Stimulated activated CD4-positive, alpha-beta T cell treated with anti-CD3 and anti-CD28 coated beads, Interleukin-1b, Interleukin-23, amount 100 ng/mL, for 24 hours (primary cell): Measurements from ENCODE around the gene OLR1.
"Not testable (repeated sequence)": the region's sequence is repeated elsewhere in the genome, so short reads cannot be mapped to it uniquely, and the experiment has no call there.

Experiments
- DNase-seq, 4 experiments: peaks; one replicate each; pipeline ENCODE4 v3.0.0-alpha.2; 2020; ENCODE audit warnings: low read depth in 4 of 4, low spot score in 1 of 4

OLR1 gene

DNA sequence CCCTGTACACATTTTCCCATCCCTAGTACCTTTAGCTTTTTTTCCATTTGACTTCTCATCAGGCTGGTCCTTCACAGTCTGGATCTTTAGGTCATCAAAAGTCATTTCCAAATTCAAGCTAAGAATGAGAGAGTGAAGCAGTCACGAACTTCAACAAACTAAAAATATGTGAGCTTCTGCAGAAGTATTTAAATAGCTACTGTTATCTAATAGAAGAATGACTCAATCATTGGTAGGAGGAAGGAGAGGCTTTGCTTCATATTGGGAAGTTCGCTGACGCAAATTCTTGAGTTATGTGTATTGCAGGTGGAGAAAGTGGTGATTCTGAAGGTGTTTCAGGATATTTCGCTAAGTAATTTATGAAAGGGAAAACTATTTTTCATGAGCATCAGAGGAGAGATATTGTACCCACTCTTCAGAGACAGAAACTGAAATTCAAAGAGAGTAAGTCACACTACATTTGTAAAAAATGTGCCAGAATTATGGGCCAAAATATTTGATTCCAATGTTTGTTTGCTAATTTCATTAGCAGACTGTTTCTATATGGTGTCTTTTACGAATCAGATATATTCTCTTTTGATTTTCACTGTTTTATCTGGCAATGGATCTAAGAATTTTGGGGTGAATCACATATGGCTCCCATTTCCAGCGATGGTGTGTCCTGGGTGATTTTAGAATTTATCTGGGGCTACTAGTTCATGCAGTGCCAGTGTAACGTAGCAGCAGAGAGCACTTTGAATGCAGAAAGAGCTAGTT is at the start of gene OLR1:
OLR1 (minus strand) TSS at position 160 of the 756 bp plus-strand sequence; CDS start at position 105, 55 bp downstream.
- no peak for DNase-seq

DNA sequence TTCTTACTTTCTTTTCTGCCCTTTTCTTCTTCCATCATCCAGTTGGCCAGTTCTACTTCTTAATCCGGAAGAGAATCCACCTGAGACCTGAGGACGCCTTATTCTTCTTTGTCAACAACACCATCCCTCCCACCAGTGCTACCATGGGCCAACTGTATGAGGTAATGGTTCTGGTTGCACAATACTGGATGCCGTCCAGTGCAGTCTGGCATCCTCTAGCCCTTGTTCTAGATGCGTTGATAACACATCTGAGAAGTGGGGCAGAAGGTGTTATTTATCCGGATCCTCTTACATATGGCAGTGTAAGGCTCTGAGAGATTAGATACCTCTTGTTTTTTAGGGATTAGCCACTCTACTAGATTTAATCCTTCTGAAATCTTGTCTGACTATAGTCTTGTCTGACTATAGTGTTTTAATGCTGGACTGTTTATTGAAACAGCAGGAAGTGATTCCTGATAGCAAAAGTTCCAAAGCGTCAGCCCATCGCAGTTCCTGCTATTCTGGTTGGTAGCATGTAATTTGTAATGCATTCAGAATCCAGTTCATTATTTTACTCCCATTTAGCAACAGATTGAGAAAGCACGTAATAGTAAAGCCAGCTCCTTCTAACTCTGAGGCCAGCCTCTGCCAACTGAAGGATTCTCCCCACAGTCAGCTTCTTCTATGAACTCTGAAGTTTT is 48.6 kb upstream of the OLR1 start:
- no peak for DNase-seq

DNA sequence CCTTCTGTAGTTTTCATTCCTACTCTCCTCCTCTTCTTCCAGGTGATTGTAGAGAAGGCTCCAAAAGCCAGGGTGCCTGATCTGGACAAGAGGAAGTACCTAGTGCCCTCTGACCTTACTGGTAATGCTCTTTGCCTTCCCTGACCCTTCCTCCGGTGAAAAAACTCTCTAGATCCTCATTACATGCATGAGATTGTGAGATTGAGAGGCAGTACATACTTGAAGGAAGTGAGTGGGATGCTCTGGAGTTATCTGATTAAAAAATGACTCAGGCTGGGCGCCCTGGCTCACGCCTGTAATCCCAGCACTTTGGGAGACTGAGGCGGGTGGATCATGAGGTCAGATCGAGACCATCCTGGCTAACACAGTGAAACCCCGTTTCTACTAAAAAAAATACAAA is 46.1 kb upstream of the OLR1 start:
- DNase-seq: no peak

DNA sequence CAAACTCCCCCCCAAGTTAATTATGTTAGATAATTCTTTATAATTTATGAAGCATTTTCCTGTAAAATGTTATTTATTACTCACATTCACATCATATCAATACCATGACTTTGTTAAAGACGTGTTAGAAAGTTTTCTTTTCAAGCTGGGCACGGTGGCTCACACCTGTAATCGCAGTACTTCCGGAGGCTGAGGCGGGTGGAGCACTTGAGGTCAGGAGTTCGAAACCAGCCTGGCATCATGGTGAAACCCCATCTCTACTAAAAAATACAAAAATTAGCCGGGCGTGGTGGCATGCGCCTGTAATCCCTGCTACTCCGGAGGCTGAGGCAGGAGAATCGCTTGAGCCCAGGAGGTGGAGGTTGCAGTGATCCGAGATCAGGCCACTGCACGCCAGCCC is 44.0 kb upstream of the OLR1 start:
- DNase-seq: not testable (repeated sequence)

DNA sequence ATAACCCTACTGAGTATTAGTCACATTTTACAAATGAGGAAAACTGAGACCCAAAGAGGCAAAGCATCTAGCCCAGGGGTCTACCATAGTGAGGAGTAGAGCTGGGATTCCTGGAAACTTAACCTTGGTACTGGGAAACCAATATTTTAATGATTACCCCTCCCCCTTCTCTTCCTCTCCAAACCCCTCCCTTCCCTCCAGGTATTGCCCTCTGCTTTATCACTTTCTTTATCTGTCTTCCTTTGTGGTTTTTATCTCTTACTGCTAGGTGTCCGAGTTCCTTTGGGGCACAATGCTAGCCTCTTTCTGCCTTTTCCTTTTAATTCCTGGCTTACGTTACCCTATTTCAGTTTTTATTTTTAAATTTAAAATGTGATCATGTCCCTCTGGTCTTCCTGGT is 43.5 kb upstream of the OLR1 start:
- no peak for DNase-seq

DNA sequence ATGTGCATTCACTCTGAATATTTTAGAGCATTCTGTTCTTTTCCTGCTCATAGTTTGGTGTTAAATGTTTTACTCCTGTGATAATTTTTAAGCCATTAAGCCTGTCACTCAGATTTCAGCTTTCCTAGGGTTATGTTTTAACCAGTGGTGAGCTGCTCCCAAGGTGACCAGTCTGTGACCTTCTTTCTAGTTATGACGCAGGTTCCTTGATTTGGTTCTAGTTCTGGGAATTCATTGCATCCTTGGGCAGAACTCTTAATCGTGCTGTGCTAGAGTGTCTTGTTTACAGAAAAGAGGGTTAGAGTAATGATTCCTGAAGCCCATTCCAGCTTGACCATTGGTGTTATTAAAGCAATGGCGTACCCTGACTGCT is 42.9 kb upstream of the OLR1 start:
- no peak for DNase-seq

DNA sequence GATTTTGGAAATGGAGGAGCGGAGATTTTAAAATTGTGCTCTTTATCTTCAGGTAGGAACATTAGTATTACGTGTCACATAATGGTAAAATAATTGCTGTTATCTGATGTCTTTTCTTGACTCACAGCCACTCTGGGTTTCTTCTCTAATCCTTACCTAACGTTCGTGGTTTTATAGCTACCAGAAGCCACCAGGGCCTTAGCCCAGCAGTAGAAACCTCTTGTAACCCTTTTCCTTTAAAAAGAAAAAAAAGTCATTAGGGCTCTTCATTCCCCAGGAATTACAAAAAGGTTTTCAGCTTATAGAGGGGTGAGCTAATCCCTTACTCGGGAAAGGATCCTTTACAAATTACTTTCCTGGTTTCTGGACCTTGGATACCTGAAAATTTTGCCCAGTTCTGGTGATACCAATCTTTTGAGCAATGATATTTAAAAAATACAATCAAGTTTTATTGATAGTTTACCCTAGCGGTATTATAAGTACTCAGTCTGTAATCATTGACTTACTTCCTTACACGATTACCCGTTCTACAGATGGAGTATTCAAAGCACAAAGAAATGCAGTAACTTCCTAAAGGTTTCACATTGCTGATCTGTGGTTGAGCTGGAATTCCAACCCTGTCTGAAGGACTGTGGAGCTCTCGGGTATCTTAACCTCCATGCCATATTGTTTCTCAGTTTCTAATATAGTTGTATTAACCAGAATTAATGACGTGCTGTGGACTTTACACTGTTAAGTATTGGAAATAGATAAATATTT is 42.4 kb upstream of the OLR1 start:
- no peak for DNase-seq

DNA sequence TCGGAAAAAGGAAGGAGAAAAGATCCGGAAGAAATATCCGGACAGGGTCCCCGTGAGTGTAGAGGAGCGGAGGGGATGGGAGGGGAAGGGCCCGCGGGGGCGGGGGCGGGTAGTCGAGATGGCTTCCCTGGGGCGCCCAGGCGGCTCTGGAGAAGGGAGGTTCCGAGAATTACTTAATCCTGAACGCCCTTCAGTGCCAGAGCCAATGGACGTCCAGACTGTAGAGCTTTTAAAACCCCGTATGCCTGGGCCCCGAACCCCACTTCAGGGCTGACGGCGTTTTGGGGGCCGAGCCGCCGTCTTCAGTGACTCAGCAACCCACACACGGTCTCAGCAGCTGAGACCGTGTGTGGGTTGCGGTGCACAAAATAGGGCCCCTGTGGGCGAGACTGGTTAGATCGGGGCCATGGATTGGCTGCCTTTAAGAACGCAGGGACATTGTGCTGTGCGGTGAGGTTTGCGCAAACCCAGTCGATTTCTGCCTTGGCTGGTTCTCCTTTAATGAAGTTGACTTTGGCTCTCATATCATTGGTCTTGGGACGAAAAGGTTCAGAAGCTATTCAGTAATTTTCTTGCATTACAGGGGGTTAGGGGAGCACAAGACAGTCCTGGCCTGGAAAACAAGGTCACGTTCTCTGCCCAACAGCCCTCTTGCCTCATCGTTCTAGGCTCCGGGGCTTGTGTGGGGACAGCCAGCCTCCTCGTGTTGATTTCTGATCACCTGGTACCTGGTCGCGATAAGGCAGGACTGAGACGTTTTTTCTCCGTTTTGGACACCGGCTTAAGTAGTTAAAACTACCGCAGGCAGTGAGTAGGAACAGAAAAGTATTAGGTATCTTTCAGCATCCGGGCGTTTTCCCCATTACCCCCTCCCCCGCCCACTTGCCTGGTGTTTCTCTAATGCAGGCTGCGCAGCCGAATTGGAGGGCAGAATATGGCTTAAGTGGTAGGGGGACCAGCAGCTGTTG is 41.5 kb upstream of the OLR1 start:
- peak in 3 of 4 experiments; percentile 31 to 56 (median 55) for DNase-seq

DNA sequence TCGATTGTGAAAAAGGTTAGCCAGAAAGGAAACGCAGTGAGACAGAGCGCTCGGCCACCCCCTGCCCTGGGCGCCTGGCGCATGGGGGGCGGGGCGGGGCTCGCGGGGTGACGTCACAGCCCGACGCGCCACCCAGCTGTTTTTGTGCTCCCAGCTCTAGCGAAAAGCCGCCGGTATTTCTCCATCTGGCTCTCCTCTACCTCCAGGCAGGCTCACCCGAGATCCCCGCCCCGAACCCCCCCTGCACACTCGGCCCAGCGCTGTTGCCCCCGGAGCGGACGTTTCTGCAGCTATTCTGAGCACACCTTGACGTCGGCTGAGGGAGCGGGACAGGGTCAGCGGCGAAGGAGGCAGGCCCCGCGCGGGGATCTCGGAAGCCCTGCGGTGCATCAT is 40.8 kb upstream of the OLR1 start, which contains the start of gene GABARAPL1:
GABARAPL1 (plus strand) TSS at position 139 of the 393 bp plus-strand sequence; CDS start at position 392, 253 bp downstream.
- peak; percentile 35 to 57 (median 56) for DNase-seq

DNA sequence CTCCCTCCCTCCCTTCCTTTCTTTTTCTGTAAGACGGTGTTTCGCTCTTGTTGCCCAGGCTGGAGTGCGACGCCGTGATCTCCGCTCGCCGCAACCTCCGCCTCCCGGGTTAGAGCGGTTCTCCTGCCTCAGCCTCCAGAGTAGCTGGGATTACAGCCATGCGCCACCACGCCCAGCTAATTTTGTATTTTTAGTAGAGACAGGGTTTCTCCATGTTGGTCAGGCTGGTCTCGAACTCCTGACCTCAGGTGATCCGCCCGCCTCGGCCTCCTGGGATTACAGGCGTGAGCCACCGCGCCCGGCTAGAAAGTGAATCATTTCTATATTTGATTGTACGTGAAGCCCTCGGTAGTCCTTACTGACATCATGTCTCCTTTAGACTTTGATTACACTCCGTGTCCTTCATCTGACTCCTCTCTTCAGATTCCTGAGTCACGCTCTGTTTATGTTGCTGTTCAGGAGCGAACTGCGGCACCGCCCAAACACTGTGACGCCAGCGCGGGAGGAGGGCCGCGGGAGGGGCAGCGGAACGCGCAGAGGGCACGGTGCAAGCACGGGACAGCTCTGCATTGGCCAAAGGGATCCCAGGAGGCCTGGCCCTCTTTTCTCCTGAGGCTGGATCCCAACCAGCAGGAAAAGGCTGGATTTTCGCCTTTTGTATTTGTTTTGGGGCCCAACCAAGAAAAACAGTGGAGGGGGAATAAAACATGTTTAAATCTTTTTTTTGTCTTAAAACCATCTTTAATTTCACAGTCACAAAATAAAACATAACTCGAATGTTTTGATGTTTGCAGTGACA is 40.2 kb upstream of the OLR1 start:
- DNase-seq: peak; percentile 62 to 78 (median 68)

DNA sequence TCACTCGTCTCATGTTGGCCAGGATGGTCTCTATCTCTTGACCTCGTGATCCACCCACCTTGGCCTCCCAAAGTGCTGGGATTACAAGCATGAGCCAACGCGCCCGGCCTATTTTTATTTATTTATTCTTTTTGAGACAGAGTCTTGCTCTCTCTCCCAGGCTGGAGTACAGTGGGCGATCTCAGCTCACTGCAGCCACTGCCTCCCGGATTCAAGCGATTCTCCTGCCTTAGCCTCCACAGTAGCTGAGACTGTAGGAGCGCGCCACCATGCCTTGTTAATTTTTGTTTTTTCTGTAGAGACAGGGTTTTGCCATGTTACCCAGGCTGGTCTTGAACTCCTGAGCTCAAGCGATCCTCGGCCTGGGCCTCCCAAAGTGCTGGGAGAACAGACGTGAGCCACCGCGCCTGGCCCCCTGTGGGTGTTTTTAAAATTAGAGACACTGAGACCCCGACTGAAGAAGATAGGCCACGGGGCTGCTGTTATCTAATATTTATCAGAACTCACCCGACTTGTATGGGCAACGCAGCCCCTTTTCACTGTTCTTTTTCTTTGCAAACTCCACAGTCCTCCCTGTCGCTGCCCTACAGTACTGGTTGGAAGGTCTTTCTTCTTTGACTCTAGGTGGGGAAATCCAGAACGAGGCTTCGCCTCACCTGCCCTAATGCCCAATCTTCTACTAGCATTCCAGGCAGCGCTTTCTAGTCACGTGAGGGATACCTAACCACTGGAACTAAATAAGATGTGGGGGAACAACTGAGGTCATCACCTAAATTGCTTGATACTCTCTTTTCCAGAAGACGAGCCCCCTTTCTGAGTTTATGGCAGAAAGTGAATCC is 39.4 kb upstream of the OLR1 start:
- no peak for DNase-seq

DNA sequence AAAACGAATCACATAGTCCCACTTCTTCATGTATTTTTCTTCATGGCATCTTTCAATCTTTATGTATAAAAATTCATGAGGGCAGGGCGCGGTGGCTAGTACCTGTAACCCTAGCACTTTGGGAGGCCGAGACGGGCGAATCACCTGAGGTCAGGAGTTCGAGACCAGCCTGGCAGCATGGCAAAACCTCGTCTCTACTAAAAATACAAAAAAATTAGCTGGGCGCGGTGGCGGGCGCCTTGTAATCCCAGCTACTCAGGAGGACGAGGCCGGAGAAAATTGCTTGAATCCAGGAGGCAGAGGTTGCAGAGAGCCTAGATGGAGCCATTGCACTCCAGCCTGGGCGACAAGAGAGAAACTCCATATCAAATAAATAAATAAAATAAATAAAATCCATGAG is 38.3 kb upstream of the OLR1 start:
- no peak for DNase-seq

DNA sequence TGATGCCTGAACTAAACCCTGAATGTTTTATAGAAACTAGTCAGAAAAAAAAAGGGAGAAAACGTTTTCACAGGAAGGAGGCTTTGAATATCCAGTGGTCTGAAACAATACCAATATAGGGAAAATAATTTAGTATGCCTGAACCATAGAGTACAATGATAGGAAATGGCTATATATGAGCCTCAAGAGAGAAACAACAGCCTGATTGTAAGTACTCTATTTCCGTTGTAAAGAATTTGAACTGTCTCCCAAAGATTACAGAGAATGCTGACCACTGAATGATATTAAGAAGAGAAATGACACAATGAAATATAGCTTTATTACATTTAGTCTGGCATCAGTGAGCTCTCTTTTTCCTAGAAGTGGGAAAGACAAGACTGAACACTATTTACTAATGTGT is 35.2 kb upstream of the OLR1 start:
- no peak for DNase-seq

DNA sequence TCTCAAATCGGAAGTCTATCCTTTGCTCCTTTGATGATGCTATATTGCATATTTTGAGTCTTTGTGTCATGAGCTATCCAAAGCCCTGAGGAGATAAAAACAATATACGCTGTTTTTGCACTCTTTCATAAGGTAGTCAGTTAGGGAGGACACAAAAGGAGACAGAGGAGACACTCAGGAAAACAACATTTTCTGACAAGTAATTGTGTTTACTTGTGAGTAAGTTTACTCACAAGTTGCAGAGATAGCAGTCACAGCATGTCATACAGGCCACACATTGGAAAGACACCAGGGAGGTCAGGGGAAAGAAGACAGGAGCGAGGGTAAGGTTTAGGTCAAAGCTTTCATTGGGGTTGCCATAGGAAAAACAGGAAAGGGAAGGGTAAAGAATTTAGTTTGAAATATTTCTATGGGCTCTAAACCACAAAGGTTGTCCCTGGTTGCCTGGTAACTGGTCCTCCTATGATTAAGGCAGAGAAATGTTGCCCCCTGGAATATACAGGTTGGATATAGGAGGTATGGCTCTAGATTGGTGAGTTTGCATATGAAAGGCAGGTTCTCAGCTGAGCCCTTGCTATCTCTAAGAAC is 33.4 kb upstream of the OLR1 start:
- no peak for DNase-seq

DNA sequence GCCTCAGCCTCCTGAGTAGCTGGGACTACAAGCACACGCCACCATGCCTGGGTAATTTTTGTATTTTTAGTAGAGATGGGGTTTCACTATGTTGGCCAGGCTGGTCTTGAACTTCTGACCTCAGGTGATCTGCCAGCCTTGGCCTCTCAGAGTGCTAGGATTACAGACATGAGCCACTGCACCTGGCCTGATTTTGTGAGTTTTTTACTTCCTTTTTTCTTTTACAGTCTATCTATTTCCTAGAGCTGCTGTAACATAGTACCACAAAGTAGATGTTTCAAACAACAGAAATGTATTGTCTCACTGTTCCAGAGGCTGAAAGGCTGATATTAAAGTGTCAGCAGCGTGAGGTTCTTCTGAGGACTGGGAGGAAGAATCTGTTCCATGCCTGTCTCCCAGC is 32.6 kb upstream of the OLR1 start:
- DNase-seq: not testable (repeated sequence)

DNA sequence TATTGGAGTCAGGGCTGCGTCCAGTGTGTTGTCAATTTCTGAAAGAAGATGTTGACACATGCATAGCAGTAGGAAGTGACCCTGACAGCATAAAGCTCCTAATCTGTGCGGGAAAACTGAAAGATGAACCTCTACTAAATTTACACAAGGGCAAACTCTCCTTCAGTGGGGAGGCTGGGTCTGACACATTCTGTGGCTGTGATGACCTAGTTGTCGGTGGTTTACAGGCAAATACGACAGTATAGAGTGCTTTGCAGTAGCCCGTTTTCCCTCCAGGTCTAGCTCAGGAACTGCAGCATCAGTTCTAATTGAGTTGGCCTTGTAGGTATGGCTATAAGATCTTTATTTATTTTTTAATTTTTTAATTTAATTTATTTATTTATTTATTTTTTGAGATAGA is 25.9 kb upstream of the OLR1 start:
- no peak for DNase-seq

DNA sequence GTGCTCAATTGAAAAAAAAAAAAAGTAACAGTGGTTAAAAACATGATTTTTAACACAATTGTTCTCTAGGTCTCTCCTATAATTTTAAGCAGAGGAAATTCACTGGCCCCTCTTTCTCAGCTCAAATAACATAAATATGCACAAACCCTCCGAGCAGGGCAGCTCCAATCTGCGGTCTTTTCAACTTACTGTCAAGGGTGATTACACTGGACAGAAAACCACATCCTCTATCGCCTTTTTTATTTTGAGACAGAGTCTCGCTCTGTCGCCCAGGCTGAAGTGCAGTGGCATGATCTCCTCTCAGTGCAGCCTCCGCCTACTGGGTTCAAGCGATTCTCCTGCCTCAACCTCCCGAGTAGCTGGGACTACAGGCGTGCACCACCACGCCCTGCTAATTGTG is 24.3 kb upstream of the OLR1 start:
- DNase-seq: no peak

DNA sequence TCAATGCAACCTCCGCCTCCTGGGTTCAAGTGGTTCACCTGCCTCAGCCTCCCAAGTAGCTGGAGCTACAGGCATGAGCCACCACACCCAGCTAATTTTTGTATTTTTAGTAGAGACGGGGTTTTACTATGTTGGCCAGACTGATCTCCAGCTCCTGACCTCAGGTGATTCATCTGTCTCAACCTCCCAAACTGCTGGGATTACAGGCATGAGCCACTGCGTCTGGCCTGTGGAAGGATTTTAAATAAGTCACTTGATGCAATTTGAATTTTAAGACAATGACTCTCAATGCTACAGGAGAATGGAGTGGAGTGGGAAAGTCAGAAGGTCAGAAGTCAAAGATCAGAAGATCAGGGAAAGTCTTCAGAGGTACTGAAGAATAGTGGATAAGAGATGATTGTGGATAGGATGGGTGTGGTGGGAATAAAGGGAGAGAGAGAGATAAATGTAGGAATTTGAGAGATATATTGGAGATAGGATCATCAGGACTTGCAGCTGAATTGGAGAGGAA is 22.3 kb upstream of the OLR1 start:
- no peak for DNase-seq
